NOMO-1 treated with dmso at 0.1 percent for 144 hours (cell line): ENCODE measurements around the gene NCK1.
"Not testable (repeated sequence)": the region's sequence is repeated elsewhere in the genome, so short reads cannot be mapped to it uniquely, and the experiment has no call there.

Experiments used
- DNase-seq: peaks from one replicate; lab custom pipeline; 2025; ENCODE audit not compliant: unreplicated experiment; lab: John Stamatoyannopoulos, UW

NCK1 gene

GRCh38 chr3:136979684-136980083 lies 117.7 kb downstream of the NCK1 start:
- no peak for DNase-seq

GRCh38 chr3:136982033-136982432 lies 120.0 kb downstream of the NCK1 start:
- DNase-seq: no peak

- no peak for DNase-seq
These were observed 120.6 kb downstream of the NCK1 start for GRCh38 chr3:136982520-136983138.

- no peak for DNase-seq
These were observed 122.8 kb downstream of the NCK1 start for GRCh38 chr3:136984837-136985236.

- not testable (repeated sequence) for DNase-seq
These were observed 125.5 kb downstream of the NCK1 start for GRCh38 chr3:136987398-136987980.

GRCh38 chr3:136988651-136989050 lies 126.6 kb downstream of the NCK1 start:
- DNase-seq: no peak

- no peak for DNase-seq
These were observed 127.9 kb downstream of the NCK1 start for GRCh38 chr3:136989781-136990524.

GRCh38 chr3:136990826-136991225 lies 128.8 kb downstream of the NCK1 start:
- no peak for DNase-seq

- no peak for DNase-seq
These were observed 130.1 kb downstream of the NCK1 start for GRCh38 chr3:136992115-136992514.

- no peak for DNase-seq
These were observed 132.9 kb downstream of the NCK1 start for GRCh38 chr3:136994772-136995516.

- DNase-seq: no peak
These were observed 133.6 kb downstream of the NCK1 start for GRCh38 chr3:136995652-136996051.
